Measurements from ENCODE around the gene ZSCAN26.

DNA sequence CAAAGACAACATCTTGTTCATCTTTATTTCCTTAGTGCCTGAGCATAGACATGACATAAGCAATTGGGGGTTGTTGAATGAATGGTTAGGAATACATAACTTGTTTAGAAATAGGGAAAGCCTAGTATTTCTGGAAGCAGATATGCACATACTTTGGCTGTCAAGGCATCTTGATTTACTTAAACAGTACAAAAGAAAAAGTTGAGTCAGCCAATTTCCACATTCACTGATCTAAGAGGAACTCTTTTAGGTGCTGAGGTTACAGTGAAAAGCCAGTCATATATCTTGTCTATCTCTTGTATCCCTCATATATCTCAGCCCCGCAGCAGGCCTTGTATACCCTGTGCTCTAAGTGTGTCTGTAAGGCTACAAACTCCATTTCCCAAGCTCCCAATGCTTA, 26.5 kb upstream of the ZSCAN26 start:
- no peak for TF ChIP-seq NFE2L1 (CRISPR knock-in tag; IDR thresholded peaks at IDR 0.05)
- TF ChIP-seq, protein P1, sequence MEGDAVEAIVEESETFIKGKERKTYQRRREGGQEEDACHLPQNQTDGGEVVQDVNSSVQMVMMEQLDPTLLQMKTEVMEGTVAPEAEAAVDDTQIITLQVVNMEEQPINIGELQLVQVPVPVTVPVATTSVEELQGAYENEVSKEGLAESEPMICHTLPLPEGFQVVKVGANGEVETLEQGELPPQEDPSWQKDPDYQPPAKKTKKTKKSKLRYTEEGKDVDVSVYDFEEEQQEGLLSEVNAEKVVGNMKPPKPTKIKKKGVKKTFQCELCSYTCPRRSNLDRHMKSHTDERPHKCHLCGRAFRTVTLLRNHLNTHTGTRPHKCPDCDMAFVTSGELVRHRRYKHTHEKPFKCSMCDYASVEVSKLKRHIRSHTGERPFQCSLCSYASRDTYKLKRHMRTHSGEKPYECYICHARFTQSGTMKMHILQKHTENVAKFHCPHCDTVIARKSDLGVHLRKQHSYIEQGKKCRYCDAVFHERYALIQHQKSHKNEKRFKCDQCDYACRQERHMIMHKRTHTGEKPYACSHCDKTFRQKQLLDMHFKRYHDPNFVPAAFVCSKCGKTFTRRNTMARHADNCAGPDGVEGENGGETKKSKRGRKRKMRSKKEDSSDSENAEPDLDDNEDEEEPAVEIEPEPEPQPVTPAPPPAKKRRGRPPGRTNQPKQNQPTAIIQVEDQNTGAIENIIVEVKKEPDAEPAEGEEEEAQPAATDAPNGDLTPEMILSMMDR (IDR thresholded peaks at IDR 0.05): no peak
- TF ChIP-seq GRHL2 (CRISPR knock-in tag; IDR thresholded peaks at IDR 0.05; ENCODE audit: insufficient replicate concordance, severe bottlenecking): no peak
- TF ChIP-seq, protein P2, sequence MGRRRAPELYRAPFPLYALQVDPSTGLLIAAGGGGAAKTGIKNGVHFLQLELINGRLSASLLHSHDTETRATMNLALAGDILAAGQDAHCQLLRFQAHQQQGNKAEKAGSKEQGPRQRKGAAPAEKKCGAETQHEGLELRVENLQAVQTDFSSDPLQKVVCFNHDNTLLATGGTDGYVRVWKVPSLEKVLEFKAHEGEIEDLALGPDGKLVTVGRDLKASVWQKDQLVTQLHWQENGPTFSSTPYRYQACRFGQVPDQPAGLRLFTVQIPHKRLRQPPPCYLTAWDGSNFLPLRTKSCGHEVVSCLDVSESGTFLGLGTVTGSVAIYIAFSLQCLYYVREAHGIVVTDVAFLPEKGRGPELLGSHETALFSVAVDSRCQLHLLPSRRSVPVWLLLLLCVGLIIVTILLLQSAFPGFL (CRISPR knock-in tag; IDR thresholded peaks at IDR 0.05; ENCODE audit: borderline replicate concordance): no peak
- TF ChIP-seq TP53 (CRISPR knock-in tag; IDR thresholded peaks at IDR 0.05): no peak
- TF ChIP-seq NR2C2 (CRISPR knock-in tag; IDR thresholded peaks at IDR 0.05): no peak
- no peak for TF ChIP-seq ELF4 (CRISPR knock-in tag; IDR thresholded peaks at IDR 0.05; ENCODE audit: low read depth)
- TF ChIP-seq, protein P3, sequence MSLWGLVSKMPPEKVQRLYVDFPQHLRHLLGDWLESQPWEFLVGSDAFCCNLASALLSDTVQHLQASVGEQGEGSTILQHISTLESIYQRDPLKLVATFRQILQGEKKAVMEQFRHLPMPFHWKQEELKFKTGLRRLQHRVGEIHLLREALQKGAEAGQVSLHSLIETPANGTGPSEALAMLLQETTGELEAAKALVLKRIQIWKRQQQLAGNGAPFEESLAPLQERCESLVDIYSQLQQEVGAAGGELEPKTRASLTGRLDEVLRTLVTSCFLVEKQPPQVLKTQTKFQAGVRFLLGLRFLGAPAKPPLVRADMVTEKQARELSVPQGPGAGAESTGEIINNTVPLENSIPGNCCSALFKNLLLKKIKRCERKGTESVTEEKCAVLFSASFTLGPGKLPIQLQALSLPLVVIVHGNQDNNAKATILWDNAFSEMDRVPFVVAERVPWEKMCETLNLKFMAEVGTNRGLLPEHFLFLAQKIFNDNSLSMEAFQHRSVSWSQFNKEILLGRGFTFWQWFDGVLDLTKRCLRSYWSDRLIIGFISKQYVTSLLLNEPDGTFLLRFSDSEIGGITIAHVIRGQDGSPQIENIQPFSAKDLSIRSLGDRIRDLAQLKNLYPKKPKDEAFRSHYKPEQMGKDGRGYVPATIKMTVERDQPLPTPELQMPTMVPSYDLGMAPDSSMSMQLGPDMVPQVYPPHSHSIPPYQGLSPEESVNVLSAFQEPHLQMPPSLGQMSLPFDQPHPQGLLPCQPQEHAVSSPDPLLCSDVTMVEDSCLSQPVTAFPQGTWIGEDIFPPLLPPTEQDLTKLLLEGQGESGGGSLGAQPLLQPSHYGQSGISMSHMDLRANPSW (CRISPR knock-in tag; conservative IDR thresholded peaks at IDR 0.05; ENCODE audit: low read depth): no peak
- no peak for TF ChIP-seq CREB1 (CRISPR knock-in tag; IDR thresholded peaks at IDR 0.05)
- TF ChIP-seq, protein P4, sequence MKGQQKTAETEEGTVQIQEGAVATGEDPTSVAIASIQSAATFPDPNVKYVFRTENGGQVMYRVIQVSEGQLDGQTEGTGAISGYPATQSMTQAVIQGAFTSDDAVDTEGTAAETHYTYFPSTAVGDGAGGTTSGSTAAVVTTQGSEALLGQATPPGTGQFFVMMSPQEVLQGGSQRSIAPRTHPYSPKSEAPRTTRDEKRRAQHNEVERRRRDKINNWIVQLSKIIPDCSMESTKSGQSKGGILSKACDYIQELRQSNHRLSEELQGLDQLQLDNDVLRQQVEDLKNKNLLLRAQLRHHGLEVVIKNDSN (CRISPR knock-in tag; IDR thresholded peaks at IDR 0.05): no peak
- TF ChIP-seq, protein P5, sequence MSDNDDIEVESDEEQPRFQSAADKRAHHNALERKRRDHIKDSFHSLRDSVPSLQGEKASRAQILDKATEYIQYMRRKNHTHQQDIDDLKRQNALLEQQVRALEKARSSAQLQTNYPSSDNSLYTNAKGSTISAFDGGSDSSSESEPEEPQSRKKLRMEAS (CRISPR knock-in tag; IDR thresholded peaks at IDR 0.05): no peak

Data from WTC11 (cell line).